GM12878 (cell line): ENCODE data around the gene SIN3A. TPM values are rescaled to one million over a fixed set of nuclear protein-coding genes. Genes with fewer than 3 reads are reported as not detected.

Experiments
- EGR1 ChIP-seq, 2 experiments: IDR thresholded peaks; 1 replicate in 1 of 2; 2 replicates in 1 of 2; pipeline ENCODE4 v1.6.1; 2011 to 2012; ENCODE audit warnings: low read depth in 2 of 2, low read length in 2 of 2, borderline replicate concordance in 1 of 2, mild to moderate bottlenecking in 1 of 2, moderate library complexity in 1 of 2
- ETV6 ChIP-seq, 2 experiments: fragments of 450-650 bp in 1 of 2; IDR thresholded peaks in 1 of 2; conservative IDR thresholded peaks in 1 of 2; 2 replicates each; pipeline ENCODE4 v1.6.1; 2014; ENCODE audit warnings: antibody characterized with exemption in 1 of 2, borderline replicate concordance in 1 of 2, low read depth in 1 of 2, mild to moderate bottlenecking in 1 of 2, moderate library complexity in 1 of 2
- FOS ChIP-seq: IDR thresholded peaks from 3 replicates; pipeline ENCODE4 v1.6.1; 2011; ENCODE audit warnings: borderline replicate concordance; ENCODE audit not compliant: insufficient read length; ENCODE audit errors: extremely low read depth
- HCFC1 ChIP-seq: fragments of 150-350 bp; IDR thresholded peaks from 2 replicates; pipeline ENCODE4 v1.6.1; 2014; ENCODE audit warnings: low read length
- MLLT1 ChIP-seq: fragments of 450-650 bp; IDR thresholded peaks from 2 replicates; pipeline ENCODE4 v1.6.1; 2016; ENCODE audit warnings: mild to moderate bottlenecking
- MTA3 ChIP-seq: IDR thresholded peaks from 2 replicates; pipeline ENCODE4 v1.6.1; 2012; ENCODE audit warnings: low read length, inconsistent platforms, borderline replicate concordance
- PML ChIP-seq: IDR thresholded peaks from 2 replicates; pipeline ENCODE4 v1.6.1; 2012; ENCODE audit warnings: low read length, inconsistent platforms
- POLR2AphosphoS5 ChIP-seq: IDR thresholded peaks from 2 replicates; pipeline ENCODE4 v1.6.1; 2011; ENCODE audit warnings: mild to moderate bottlenecking, low read length, inconsistent platforms
- POU2F2 ChIP-seq: IDR thresholded peaks from 3 replicates; pipeline ENCODE4 v1.6.1; 2011; ENCODE audit warnings: low read depth, mild to moderate bottlenecking, low read length, borderline replicate concordance
- RBBP5 ChIP-seq: fragments of 200-600 bp; sonication (generic); conservative IDR thresholded peaks from 2 replicates; pipeline ENCODE4 v1.6.1; 2016
- RUNX3 ChIP-seq: IDR thresholded peaks from 2 replicates; pipeline ENCODE4 v1.6.1; 2012; ENCODE audit warnings: low read length, inconsistent platforms
- STAT1 ChIP-seq: fragments of 450-650 bp; conservative IDR thresholded peaks from 2 replicates; pipeline ENCODE4 v1.6.1; 2014; ENCODE audit warnings: antibody characterized with exemption, mild to moderate bottlenecking
- TAF1 ChIP-seq: IDR thresholded peaks from 2 replicates; pipeline ENCODE4 v1.6.1; 2011; ENCODE audit warnings: mild to moderate bottlenecking, low read depth, low read length, borderline replicate concordance
- ZNF24 ChIP-seq: fragments of 450-650 bp; IDR thresholded peaks from 2 replicates; pipeline ENCODE4 v1.6.1; 2017; ENCODE audit warnings: antibody characterized with exemption, mild to moderate bottlenecking
- ZNF687 ChIP-seq: fragments of 450-650 bp; IDR thresholded peaks from 2 replicates; pipeline ENCODE4 v1.6.1; 2017; ENCODE audit warnings: mild to moderate bottlenecking, moderate library complexity
- polyA plus RNA-seq, 11 experiments: library from polyadenylated mRNA; depleted of rRNA in 4 of 11; unstranded in 6 of 11; stranded (reverse) in 5 of 11; fragments of >200 nt; fragmentation: Nextera tagmentation in 4 of 11; fragmentation: Illumina TruSeq in 1 of 11; extraction: Ambion mirVana in 4 of 11; extraction: Trizol in 1 of 11; gene quantifications; 1 replicate in 1 of 11; 2 replicates in 10 of 11; pipeline versions ENCODE4 v1.2.1 to v1.2.3, GENCODE V29; 2011 to 2016; ENCODE audit warnings: inconsistent platforms in 2 of 11, missing spikeins in 2 of 11, low read depth in 1 of 11
- total RNA-seq, 4 experiments: library from RNA; depleted of rRNA in 3 of 4; stranded (reverse); fragments of >200 nt in 3 of 4; fragmentation: Illumina TruSeq in 1 of 4; extraction: Trizol in 1 of 4; gene quantifications; 2 replicates each; pipeline versions ENCODE4 v1.2.1 to v1.2.3, GENCODE V29; 2013 to 2021
- TF ChIP-seq, protein P1 (sequence below): fragments of 450-650 bp; IDR thresholded peaks from 2 replicates; pipeline ENCODE4 v1.6.1; 2016; ENCODE audit warnings: mild to moderate bottlenecking
- TF ChIP-seq, protein P2 (sequence below): IDR thresholded peaks from 2 replicates; pipeline ENCODE4 v1.6.1; 2011; ENCODE audit warnings: low read depth, low read length, improper control_type of control experiment, borderline replicate concordance
- TF ChIP-seq, protein P3 (sequence below): fragments of 450-650 bp; formaldehyde crosslinking; IDR thresholded peaks from 2 replicates; pipeline ENCODE4 v1.5.0; 2022; ENCODE audit warnings: mild to moderate bottlenecking, missing genetic modification characterization

SIN3A gene
- total and polyA plus RNA-seq, 10 of the 15 experiments (the other 5 are each of a cell fraction or from before 2014, with no cell fraction given): 6.4 to 62.2 (median 29.2) TPM

- TF ChIP-seq, protein P1, sequence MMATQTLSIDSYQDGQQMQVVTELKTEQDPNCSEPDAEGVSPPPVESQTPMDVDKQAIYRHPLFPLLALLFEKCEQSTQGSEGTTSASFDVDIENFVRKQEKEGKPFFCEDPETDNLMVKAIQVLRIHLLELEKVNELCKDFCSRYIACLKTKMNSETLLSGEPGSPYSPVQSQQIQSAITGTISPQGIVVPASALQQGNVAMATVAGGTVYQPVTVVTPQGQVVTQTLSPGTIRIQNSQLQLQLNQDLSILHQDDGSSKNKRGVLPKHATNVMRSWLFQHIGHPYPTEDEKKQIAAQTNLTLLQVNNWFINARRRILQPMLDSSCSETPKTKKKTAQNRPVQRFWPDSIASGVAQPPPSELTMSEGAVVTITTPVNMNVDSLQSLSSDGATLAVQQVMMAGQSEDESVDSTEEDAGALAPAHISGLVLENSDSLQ: no peak
- TF ChIP-seq FOS (no peak), RUNX3 (no peak), PML (no peak), MTA3 (no peak), RBBP5 (no peak), POU2F2 (no peak), POLR2AphosphoS5 (peak; percentile 26), ZNF687 (no peak), ZNF24 (no peak), MLLT1 (no peak), HCFC1 (no peak; the same call in 1 of the 2 replicates), ETV6 (conservative IDR thresholded peaks at IDR 0.05 in 1 of 2, IDR thresholded peaks at IDR 0.05 in 1 of 2; ENCODE audit: borderline replicate concordance in 1 of 2, low read depth in 1 of 2) (peak in 1 of 2 experiments; percentile 56; a peak in 1 of 4 replicates), TAF1 (no peak), STAT1 (no peak), EGR1 (IDR thresholded peaks at IDR 0.05; ENCODE audit: borderline replicate concordance in 1 of 2, low read depth in 2 of 2, low read length in 2 of 2) (peak in 1 of 2 experiments; percentile 76; a peak in 2 of 3 replicates)
- TF ChIP-seq, protein P2, sequence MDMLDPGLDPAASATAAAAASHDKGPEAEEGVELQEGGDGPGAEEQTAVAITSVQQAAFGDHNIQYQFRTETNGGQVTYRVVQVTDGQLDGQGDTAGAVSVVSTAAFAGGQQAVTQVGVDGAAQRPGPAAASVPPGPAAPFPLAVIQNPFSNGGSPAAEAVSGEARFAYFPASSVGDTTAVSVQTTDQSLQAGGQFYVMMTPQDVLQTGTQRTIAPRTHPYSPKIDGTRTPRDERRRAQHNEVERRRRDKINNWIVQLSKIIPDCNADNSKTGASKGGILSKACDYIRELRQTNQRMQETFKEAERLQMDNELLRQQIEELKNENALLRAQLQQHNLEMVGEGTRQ: no peak
- TF ChIP-seq, protein P3, sequence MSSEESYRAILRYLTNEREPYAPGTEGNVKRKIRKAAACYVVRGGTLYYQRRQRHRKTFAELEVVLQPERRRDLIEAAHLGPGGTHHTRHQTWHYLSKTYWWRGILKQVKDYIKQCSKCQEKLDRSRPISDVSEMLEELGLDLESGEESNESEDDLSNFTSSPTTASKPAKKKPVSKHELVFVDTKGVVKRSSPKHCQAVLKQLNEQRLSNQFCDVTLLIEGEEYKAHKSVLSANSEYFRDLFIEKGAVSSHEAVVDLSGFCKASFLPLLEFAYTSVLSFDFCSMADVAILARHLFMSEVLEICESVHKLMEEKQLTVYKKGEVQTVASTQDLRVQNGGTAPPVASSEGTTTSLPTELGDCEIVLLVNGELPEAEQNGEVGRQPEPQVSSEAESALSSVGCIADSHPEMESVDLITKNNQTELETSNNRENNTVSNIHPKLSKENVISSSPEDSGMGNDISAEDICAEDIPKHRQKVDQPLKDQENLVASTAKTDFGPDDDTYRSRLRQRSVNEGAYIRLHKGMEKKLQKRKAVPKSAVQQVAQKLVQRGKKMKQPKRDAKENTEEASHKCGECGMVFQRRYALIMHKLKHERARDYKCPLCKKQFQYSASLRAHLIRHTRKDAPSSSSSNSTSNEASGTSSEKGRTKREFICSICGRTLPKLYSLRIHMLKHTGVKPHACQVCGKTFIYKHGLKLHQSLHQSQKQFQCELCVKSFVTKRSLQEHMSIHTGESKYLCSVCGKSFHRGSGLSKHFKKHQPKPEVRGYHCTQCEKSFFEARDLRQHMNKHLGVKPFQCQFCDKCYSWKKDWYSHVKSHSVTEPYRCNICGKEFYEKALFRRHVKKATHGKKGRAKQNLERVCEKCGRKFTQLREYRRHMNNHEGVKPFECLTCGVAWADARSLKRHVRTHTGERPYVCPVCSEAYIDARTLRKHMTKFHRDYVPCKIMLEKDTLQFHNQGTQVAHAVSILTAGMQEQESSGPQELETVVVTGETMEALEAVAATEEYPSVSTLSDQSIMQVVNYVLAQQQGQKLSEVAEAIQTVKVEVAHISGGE: no peak
Observed at GRCh38 chr15:75452865-75453702, 1.6 kb upstream of the SIN3A start (continued).
